T-helper 1 cell (primary cell): ENCODE data around the gene IGF2.

Experiments
- DNase-seq, 5 donors: peaks; one replicate each; pipeline ENCODE4 v3.0.0-alpha.2; 2012 to 2020

IGF2 gene

GRCh38 chr11:2169626-2170570, 30.7 kb upstream of the IGF2 start:
- no peak for DNase-seq

- DNase-seq: no peak
These were observed 29.8 kb upstream of the IGF2 start for GRCh38 chr11:2169005-2169378.

GRCh38 chr11:2168286-2169004, 29.3 kb upstream of the IGF2 start:
- DNase-seq: no peak

- no peak for DNase-seq
These were observed 28.2 kb upstream of the IGF2 start for GRCh38 chr11:2167141-2168045.

GRCh38 chr11:2166091-2166851, 27.1 kb upstream of the IGF2 start:
- peak in 3 of 5 donors; percentile 12 to 27 (median 23) for DNase-seq

GRCh38 chr11:2165571-2165970, 26.4 kb upstream of the IGF2 start:
- no peak for DNase-seq

GRCh38 chr11:2164861-2165555, 25.8 kb upstream of the IGF2 start:
- no peak for DNase-seq

GRCh38 chr11:2164081-2164480, 24.9 kb upstream of the IGF2 start:
- DNase-seq: no peak

GRCh38 chr11:2163428-2163978, 24.3 kb upstream of the IGF2 start:
- no peak for DNase-seq

- no peak for DNase-seq
These were observed 21.6 kb upstream of the IGF2 start, which contains the start of gene INS for GRCh38 chr11:2160736-2161259. Gene INS, minus strand, starts transcription at chr11:2161209. Its CDS starts 238 bp downstream, at chr11:2160971.

- no peak for DNase-seq
These were observed 20.6 kb upstream of the IGF2 start for GRCh38 chr11:2159536-2160413.

GRCh38 chr11:2158966-2159365, 19.8 kb upstream of the IGF2 start:
- no peak for DNase-seq

GRCh38 chr11:2158296-2158737, 19.1 kb upstream of the IGF2 start:
- no peak for DNase-seq

GRCh38 chr11:2157294-2158040, 18.3 kb upstream of the IGF2 start:
- DNase-seq: no peak

GRCh38 chr11:2156416-2157182, 17.4 kb upstream of the IGF2 start:
- peak in 4 of 5 donors; percentile 20 to 38 (median 32) for DNase-seq

- no peak for DNase-seq
These were observed 16.3 kb upstream of the IGF2 start for GRCh38 chr11:2155511-2155910.

GRCh38 chr11:2154889-2155288, 15.7 kb upstream of the IGF2 start:
- DNase-seq: no peak

- DNase-seq: no peak
These were observed 15.0 kb upstream of the IGF2 start for GRCh38 chr11:2154195-2154585.
